CD4-positive, alpha-beta T cell treated with Interleukin-15 for 1 hour (primary cell): ENCODE data around the gene VSIR.

Experiments used
- DNase-seq: peaks from one replicate; pipeline ENCODE4 v3.0.0-alpha.2; 2020

The VSIR gene

GRCh38 chr10:71806704-71807556 lies 33.6 kb upstream of the VSIR start:
- DNase-seq = no peak

DNA sequence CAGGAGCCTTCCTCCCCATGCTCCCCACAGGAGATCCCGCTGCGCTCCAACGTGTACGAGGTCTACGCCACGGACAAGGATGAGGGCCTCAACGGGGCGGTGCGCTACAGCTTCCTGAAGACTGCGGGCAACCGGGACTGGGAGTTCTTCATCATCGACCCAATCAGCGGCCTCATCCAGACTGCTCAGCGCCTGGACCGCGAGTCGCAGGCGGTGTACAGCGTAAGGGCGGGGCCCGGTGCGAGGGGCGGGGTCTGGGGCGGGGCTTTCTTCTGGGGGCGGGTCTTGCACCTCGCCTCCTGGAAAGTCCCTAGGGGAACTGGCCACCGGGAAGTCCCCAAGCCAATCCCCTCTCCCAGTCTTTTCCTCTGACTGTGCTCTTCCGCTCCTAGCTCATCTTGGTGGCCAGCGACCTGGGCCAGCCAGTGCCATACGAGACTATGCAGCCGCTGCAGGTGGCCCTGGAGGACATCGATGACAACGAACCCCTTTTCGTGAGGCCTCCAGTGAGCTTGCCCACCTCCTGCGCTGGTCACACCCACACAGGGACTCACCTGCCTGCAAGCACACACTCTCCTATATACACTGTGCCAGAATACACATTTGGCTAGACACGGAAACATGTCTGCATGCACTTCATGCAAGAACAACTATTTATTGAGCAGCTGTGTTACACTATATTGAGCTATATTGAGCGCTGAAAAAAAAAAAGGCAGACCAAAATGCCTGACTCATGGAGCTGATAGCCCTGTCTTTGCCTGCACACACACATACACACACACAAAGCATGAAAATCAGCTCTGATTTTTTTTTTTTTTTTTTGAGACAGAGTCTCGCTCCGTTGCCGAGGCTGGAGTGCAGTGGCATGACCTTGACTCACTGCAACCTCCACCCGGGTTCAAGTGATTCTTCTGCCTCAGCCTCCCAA lies 32.7 kb upstream of the VSIR start:
- peak; percentile 57 for DNase-seq

DNA sequence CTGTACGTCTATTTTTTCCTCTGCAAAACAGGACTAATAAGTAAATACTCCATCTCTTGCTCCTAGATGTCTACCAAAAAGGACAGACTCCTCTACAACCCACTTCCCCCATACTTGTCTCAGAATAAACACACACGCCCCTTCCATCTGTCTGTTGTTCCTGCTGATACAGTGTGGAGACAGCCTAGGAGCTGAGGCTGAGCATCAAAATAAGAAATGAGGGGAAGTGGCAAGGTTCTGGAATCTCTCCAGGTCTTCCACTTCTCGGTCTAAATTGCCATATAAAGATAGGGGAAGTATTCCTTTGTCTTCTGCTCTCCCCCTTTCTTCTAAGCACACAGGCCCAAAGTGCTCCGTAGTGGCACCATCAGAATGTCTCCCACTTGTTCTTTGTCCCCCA lies 30.8 kb upstream of the VSIR start:
- no peak for DNase-seq

DNA sequence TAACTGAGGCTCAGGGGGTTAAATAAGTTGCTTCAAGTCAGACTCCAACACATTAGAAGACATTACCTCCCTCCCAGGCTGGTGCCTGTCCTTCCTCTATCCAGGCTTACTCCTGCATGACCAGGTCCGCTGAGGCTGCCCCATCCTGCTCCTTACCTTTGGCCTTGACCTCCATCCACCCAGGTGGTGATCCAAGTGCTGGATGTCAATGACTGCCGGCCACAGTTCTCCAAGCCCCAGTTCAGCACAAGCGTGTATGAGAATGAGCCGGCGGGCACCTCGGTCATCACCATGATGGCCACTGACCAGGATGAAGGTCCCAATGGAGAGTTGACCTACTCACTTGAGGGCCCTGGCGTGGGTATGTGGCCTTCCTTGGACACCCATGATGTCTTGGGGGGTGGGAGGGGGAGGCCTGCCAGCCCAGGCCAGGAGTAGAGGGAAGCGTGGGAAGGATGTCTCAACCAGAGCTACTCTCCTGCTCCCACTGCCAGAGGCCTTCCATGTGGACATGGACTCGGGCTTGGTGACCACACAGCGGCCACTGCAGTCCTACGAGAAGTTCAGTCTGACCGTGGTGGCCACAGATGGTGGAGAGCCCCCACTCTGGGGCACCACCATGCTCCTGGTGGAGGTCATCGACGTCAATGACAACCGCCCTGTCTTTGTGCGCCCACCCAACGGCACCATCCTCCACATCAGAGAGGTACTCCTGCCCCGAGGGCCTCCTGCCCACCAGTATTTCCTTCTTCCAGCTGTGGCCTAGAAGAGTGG lies 29.6 kb upstream of the VSIR start:
- DNase-seq = no peak

DNA sequence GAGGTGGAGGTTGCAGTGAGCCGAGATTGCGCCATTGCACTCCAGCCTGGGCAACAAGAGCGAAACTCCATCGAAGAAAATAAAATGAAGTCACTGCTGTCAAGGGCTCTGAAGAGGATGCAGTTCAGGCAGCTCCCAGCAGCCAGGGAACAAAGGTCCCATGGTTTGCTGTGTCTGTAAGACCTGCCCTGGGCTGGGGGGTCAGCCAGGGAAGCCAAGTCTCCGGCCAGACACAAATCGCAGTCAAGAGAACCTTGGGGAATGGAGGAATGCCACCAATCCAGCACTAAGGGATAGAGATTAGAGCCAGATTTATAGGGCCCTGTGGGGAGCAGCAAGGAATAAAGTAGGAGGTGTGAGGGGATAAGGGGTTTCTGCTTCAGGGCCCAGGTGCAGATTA lies 28.9 kb upstream of the VSIR start:
- DNase-seq = no peak

DNA sequence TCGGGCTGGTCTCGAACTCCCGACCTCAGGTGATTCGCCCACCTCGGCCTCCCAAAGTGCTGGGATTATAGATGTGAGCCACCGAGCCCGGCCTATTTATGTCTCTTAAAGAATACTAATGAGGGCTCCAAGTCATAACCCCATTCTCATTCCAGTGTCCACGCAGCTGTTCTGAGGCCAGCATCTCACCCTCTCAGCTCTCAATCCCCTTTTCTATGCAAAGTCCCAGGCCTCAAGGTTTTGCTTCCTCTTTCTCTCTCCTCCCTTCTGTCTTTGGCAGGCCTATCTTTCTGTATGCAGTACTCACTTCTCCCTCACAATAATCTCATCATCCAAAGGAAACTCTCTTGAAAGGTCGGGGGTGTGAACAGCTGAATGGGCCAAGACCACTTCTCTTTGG lies 28.0 kb upstream of the VSIR start:
- DNase-seq = no peak

DNA sequence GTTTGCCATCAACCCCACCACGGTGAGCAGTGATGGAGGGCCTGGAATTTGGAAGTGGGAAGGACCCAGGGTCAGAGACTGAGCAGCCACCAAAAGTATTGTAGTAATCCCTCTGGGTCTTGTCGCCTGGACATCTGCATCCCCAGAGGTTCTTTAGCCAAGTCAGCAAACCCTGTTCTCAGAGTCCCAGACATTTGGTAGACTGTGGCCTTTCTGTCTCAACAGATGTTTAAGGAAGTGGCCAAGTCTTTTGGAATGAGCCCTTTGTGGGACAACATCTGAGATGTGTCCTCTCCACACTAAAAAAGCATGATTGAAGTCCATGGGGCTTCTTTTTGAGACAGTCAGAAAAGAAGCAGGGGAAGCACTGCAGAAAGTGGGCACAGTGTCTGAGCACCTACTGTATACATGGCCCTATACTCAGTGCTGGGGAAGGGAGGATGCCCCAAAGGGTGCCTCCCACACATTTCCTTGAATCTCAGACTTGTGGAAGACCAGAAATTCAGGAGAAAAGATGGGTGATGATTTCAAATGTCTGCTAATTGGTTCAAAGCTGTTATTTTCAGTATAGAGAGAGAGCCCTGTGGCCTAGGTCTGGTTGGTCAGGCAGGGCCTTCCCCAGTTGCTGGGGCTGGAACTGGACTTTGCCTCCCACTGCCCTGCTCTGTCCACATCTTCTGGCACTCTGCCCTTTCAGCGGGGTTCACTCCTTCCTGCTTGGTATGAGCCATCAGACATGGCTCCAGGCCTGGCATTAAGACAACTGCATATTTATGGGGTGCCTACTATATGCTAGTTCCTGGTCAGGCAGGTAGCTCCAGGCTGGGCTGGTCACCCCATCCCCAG lies 26.5 kb upstream of the VSIR start:
- no peak for DNase-seq

DNA sequence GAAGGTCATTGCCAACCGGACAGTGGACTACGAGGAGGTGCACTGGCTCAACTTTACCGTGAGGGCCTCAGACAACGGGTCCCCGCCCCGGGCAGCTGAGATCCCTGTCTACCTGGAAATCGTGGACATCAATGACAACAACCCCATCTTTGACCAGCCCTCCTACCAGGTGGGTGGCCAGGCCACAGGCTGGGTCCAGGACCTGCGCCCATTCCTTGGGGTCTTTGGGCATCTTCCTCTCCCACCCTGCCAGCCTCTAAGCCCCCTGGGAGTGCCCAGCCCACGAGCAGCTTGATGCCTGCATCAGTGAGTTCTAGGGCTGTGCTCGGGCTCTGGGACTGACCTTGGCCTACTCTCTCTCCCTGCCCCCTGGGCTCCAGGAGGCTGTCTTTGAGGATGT lies 25.8 kb upstream of the VSIR start:
- DNase-seq = no peak

GRCh38 chr10:71798308-71798624 lies 24.9 kb upstream of the VSIR start:
- no peak for DNase-seq

GRCh38 chr10:71797533-71798307 lies 24.4 kb upstream of the VSIR start:
- no peak for DNase-seq

- no peak for DNase-seq
Observed at GRCh38 chr10:71796749-71797405, 23.6 kb upstream of the VSIR start.

DNA sequence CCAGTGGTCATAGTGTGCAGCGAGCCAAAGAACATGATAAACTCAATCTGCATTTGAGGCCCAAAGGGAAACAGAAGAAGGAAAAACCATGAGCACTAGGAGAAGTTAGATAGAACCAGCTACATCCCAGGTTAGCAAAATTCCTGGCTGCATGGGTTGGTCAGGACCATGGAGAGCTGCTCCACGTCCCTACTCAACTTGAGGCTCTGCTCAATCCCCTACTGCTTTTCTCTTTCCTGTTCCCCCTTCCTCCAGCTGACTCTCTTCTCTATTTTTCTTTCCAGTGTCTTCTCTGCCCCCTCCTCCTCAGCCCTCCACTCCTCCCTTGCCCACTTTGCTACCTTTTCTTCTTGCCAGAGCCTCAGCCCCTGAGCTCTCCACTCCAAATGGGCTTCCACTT lies 21.9 kb upstream of the VSIR start:
- DNase-seq = no peak

DNA sequence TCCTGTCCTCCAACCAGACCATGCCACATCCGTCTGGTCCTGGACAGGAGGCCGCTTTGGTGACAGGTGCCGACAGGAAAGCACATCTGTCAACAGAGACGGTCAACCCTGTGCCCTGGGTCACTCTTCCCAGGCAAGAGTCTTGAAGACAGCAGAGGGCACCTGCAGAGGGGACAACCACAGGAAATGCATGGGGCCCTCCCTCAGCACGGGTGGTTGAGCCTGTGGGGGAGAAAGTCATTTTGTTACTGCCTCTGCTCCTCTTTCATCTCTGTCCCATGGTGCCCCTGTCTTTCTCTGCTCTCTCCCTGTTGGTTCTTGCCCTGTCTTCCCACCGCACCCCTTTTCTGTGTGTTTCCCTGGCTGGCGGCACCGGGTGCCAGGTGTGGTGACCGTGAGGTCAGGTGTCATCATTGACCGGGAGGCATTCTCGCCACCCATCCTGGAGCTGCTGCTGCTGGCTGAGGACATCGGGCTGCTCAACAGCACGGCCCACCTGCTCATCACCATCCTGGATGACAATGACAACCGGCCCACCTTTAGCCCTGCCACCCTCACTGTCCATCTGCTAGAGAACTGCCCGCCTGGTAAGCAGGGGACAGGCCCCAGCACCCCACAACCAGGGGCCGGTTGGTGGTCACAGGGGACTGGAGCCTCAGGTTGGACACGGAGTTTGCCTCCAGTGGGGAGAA lies 17.6 kb upstream of the VSIR start:
- no peak for DNase-seq

DNA sequence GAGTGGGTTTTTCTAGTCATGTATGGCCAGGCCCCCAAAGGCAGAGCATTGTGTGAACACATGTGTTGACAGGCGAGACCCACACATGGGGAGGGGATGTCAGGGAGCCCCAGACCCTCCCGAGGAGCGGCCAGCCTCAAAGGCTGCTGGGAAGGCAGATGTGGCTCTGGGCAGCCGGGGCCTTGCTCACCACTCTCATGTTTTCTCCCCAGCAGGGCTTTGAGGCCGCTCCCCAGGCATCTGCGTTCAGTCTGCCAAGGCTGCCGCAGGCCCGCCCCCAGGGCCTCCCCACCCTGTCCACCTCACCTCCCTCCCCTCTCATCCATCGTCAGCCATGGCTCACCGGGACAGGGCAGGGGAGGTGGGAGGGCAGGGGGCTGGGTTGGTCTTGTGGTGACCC lies 16.6 kb upstream of the VSIR start:
- no peak for DNase-seq

DNA sequence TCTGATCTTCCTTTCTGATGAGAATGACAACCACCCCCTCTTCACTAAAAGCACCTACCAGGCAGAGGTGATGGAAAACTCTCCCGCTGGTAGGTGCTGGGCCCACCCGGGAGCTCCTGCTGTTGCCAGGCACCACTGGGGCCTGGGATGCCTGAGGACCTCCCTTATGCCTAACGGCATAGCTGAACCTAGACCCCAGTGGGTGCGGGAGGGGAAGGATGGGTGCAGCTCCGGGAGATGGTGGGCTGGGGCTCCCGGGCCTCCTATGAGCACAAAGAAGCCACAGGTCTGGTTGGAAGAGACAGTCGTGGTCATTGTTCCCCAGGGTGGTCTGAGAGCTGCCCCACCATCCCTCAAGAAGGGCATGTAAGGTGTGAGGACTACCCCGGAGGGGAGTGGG lies 15.6 kb upstream of the VSIR start:
- DNase-seq = no peak

DNA sequence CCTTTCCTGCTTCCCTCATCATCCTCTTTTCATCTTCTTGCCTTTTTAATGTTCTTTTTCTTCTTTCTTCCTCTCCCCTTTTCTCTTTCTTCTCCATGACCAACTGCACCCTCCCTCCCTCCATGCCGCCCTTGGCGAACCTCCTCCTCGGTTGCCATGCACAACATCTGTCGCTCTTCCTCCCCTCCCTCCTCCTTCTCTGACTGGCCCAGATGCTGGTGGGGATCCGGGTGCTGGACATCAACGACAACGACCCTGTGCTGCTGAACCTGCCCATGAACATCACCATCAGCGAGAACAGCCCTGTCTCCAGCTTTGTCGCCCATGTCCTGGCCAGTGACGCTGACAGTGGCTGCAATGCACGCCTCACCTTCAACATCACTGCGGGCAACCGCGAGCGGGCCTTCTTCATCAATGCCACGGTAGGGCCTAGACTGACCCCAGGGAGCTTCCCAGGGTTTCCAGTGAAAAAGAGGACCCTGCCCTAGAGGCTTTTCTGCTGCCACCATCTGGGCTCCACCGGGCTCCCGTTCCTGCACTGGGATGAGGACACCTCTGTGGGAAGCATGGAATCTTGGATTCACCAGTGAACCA lies 11.5 kb upstream of the VSIR start:
- DNase-seq = no peak

GRCh38 chr10:71783917-71784678 lies 10.8 kb upstream of the VSIR start:
- DNase-seq = no peak

DNA sequence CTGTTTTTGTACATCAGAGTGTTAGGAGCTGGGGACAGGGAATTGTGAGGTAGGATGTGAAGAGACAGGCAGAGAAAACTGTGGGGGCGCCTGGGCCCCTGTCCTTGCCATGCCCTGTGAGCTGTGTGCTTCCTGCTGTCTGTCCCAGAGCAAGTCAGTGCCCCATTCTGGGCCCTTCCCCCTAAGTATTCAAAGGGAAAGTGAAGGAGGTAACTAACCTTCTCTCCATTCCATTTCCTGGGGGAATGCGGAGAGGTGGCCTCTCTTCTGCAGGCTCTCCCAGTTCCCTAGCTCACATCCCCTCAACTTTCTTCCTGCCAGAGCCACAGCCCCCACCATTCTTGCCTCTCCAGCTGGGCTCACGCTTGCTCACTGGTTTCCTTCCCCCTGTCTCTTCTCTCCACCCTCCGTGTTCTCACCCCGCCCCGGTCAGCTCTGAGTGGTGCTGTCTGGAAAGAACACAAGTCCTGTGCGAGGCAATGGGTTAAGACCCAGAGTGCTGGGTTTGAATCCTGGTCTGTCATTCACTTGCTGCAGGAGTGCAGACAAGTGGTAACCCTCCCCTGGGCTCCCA lies 9.7 kb upstream of the VSIR start:
- no peak for DNase-seq
